Fibroblast of the conjunctiva (primary cell): Measurements from ENCODE around the gene OPA3.

Source experiments
- DNase-seq: peaks from one replicate; pipeline ENCODE4 v3.0.0-alpha.2; 2010; ENCODE audit warnings: low read depth

Gene OPA3

DNA sequence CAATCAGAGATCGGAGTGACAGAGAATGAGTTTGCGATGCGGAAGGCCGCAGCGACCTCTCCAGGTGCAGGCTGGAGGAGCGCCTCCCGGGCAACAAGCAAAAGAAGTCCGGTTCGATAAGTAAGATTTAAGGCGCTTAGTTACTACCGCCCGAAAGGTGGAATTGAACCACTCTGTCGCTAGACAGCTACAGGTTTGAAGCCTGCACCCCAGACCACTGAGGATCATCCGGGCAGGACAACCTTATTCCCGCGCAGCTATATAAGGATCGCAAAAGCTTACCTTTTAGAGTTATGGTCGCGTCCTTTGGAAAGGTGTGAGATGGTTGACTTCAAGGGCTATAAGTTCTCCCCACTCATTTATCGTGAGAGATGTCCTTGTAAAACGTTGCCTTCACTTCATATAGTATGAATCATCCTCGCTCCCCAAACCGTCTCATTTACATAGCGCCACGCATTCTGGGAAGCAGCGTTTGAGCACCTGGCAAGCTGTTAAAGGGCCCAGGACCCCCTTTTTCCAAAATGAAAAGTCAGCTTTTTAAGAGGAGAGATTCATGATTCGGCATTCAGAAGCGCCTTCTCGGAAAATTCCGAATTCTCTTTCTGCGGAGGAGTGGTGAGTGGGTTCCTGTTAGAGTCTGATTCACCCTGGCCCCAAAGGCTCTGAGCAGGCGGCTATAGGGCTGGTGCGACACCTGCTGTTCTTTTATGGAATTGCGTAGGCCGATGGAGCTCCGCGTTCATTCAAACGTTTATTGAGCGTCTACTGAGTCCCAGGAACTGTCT is 106.0 kb downstream of the OPA3 start:
- peak; percentile 96 for DNase-seq

- no peak for DNase-seq
Observed at GRCh38 chr19:45477713-45478453, 106.7 kb downstream of the OPA3 start.
